Pancreas (tissue), 10 donors: ENCODE data around the gene RTN3. TPM values are rescaled to one million over a fixed set of nuclear protein-coding genes. Genes with fewer than 3 reads are reported as not detected.
"Not testable (repeated sequence)": the region's sequence is repeated elsewhere in the genome, so short reads cannot be mapped to it uniquely, and the experiment has no call there.

Experiments used
- ATAC-seq, 4 donors: fragments of 200-7000 bp; cut with Tn5 transposase; one replicate each; pipeline versions ENCODE4 v1.8.0 to v1.9.1; 2020; ENCODE audit warnings: mild to moderate bottlenecking in 4 of 4, moderate library complexity in 4 of 4
- DNase-seq, 6 donors: peaks; one replicate each; pipeline ENCODE4 v3.0.0-alpha.2; 2020
- FAIRE-seq: peaks from 2 replicates; lab custom pipeline; 2012; peaks lifted over from hg19 to GRCh38; lab: Jason Lieb, UNC
- H3K27ac ChIP-seq, 4 donors: fragments of 200-600 bp; sonication (generic); 1 replicate in 3 of 4; 2 replicates in 1 of 4; pipeline versions ENCODE4 v1.5.0 to v1.8.0; 2020
- H3K27me3 ChIP-seq, 4 donors: fragments of 200-600 bp; one replicate each; pipeline ENCODE4 v1.8.0; 2021
- H3K36me3 ChIP-seq, 3 donors: fragments of 200-600 bp; sonication (generic) in 1 of 3; one replicate each; pipeline versions ENCODE4 v1.5.0 to v1.8.0; 2020 to 2021
- H3K4me1 ChIP-seq, 3 donors: fragments of 200-600 bp; one replicate each; pipeline ENCODE4 v1.8.0; 2021
- H3K4me3 ChIP-seq, 4 donors: fragments of 200-600 bp; sonication (generic) in 2 of 4; one replicate each; pipeline versions ENCODE4 v1.5.0 to v1.8.0; 2020 to 2021
- H3K9me3 ChIP-seq, 4 donors: fragments of 200-600 bp; one replicate each; pipeline ENCODE4 v1.8.0; 2021
- WGBS, 2 donors: extraction: QIAGEN DNeasy Blood & Tissue Kit; methylation state at CpG; one replicate each; pipeline ENCODE4 v1.1.7; 2013; 5-methylcytosine and 5-hydroxymethylcytosine counted together
- intact Hi-C, 3 donors: fragments of 100-400 bp; cut with DNase I; formaldehyde crosslinking; loops; one replicate each; pipeline versions ENCODE4 v1.11.1 to v1.14.2; 2022
- polyA plus RNA-seq, 2 donors: library from polyadenylated mRNA; stranded (reverse); fragments of 200-250 nt; gene quantifications; one replicate each; pipeline ENCODE4 v1.2.3, GENCODE V29; 2013
- total RNA-seq, 6 donors: library from RNA; stranded (reverse); fragmentation: NEBNext Ultra II Directional in 4 of 6; extraction: Animal tissue kit (Norgen Biotek cat#: 25700) in 4 of 6; gene quantifications; one replicate each; pipeline versions ENCODE4 v1.2.1 to v1.2.4, GENCODE V29; 2021 to 2023
- TF ChIP-seq, protein P1 (sequence below), 4 donors: fragments of 200-600 bp; sonication (generic) in 3 of 4; IDR thresholded peaks; one replicate each; pipeline versions ENCODE4 v1.5.0 to v1.8.0; 2021; ENCODE audit warnings: antibody characterized with exemption in 4 of 4
- donor health status: healthy with polysubstance abuse.
- donor health status: DM: no; HTN: no; CAD: no; lungs with moderate emphysema.
- donor health status: DM: no; HTN: no; CAD: no.
- donor health status: control.
- donor health status: control.
- donor health status: Bipolar disorder and iron deficiency.
- donor health status: DM: yes; HTN: yes; CAD: no.
- donor health status: DM: no; HTN: no; CAD: no.
- donor health status: DM: no; HTN: no; CAD: no.
- donor health status: DM: yes; HTN: yes; CAD: no.

The RTN3 gene
- total and polyA plus RNA-seq, 8 donors = 40.2 to 79.6 (median 63.9) TPM

GRCh38 chr11:63769042-63769713 is 87.9 kb downstream of the RTN3 start:
- H3K27ac ChIP-seq = peak overlapping the region in 2 of 4 donors; percentile 48 to 49
- intact Hi-C loops = loop anchor here in 2 of 3 donors (5.0 to 10.0 kb wide), 3 partner anchors 66 to 178 kb away; partner anchors contain the start of gene MARK2 (in 1 of the 2)
- H3K9me3 ChIP-seq = no peaks in the 10 kb centered on the region
- H3K4me1 ChIP-seq = peaks cover 0 to 3% (median 0%) of the 10 kb centered on the region in 3 donors
- WGBS, 2 donors = 0 to 1% methylated on average over 70 to 82 of the region's 82 CpGs
- DNase-seq = peak; percentile 26 to 80 (median 50)
- TF ChIP-seq, protein P1, sequence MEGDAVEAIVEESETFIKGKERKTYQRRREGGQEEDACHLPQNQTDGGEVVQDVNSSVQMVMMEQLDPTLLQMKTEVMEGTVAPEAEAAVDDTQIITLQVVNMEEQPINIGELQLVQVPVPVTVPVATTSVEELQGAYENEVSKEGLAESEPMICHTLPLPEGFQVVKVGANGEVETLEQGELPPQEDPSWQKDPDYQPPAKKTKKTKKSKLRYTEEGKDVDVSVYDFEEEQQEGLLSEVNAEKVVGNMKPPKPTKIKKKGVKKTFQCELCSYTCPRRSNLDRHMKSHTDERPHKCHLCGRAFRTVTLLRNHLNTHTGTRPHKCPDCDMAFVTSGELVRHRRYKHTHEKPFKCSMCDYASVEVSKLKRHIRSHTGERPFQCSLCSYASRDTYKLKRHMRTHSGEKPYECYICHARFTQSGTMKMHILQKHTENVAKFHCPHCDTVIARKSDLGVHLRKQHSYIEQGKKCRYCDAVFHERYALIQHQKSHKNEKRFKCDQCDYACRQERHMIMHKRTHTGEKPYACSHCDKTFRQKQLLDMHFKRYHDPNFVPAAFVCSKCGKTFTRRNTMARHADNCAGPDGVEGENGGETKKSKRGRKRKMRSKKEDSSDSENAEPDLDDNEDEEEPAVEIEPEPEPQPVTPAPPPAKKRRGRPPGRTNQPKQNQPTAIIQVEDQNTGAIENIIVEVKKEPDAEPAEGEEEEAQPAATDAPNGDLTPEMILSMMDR (IDR thresholded peaks at IDR 0.05) = no peak
- peak; percentile 16 to 48 (median 34) for ATAC-seq
- H3K36me3 ChIP-seq = no peaks in the 10 kb centered on the region
- no peak for FAIRE-seq
- no peaks in the 10 kb centered on the region for H3K27me3 ChIP-seq
- H3K4me3 ChIP-seq = peak overlapping the region; percentile 63 to 94 (median 86)

GRCh38 chr11:63769714-63770455 is 88.6 kb downstream of the RTN3 start:
- H3K27ac ChIP-seq = no peak overlapping the region
- peak in 2 of 4 donors; percentile 1 to 2 for ATAC-seq
- H3K36me3 ChIP-seq = no peaks in the 10 kb centered on the region
- H3K4me3 ChIP-seq = peak overlapping the region; percentile 63 to 94 (median 86)
- DNase-seq = peak in 1 of 6 donors; percentile 16
- intact Hi-C loops = loop anchor here in 2 of 3 donors (5.0 to 10.0 kb wide), 4 partner anchors 55 to 177 kb away; partner anchors contain the start of gene MARK2 (in 1 of the 2)
- TF ChIP-seq, protein P1 (IDR thresholded peaks at IDR 0.05) = no peak
- 24 to 25% methylated on average over 35 of the region's 35 CpGs for WGBS, 2 donors
- no peaks in the 10 kb centered on the region for H3K27me3 ChIP-seq
- FAIRE-seq = no peak
- no peaks in the 10 kb centered on the region for H3K9me3 ChIP-seq
- H3K4me1 ChIP-seq = peaks cover 0 to 3% (median 0%) of the 10 kb centered on the region in 3 donors

- no peaks in the 10 kb centered on the region for H3K9me3 ChIP-seq
These were observed 89.5 kb downstream of the RTN3 start for GRCh38 chr11:63770763-63771162.

GRCh38 chr11:63771741-63772318 is 90.5 kb downstream of the RTN3 start:
- not testable (repeated sequence) for H3K4me1 ChIP-seq, H3K36me3 ChIP-seq, FAIRE-seq, H3K27ac ChIP-seq, DNase-seq, ATAC-seq, H3K4me3 ChIP-seq, H3K27me3 ChIP-seq, H3K9me3 ChIP-seq
- intact Hi-C loops = loop anchor here in 1 of 3 donors (10.0 kb wide), 1 partner anchor 53 kb away; no protein-coding TSS in a partner anchor
- 87 to 93% methylated on average over 2 of the region's 2 CpGs for WGBS, 2 donors

More at GRCh38 chr11:63770763-63771162, 89.5 kb downstream of the RTN3 start:
- DNase-seq (no peak), ATAC-seq (no peak), FAIRE-seq (no peak)
- Histone ChIP-seq H3K27me3 (no peaks in the 10 kb centered on the region), H3K27ac (no peak overlapping the region), H3K4me1 (peaks cover 0 to 3% (median 0%) of the 10 kb centered on the region in 3 donors), H3K4me3 (no peak overlapping the region), H3K36me3 (no peaks in the 10 kb centered on the region)
- 85 to 93% methylated on average over 7 of the region's 7 CpGs for WGBS, 2 donors
- intact Hi-C loops = loop anchor here in 1 of 3 donors (10.0 kb wide), 1 partner anchor 54 kb away; no protein-coding TSS in a partner anchor
- TF ChIP-seq, protein P1 (IDR thresholded peaks at IDR 0.05) = no peak

- intact Hi-C loops = loop anchor here in 1 of 3 donors (10.0 kb wide), 1 partner anchor 50 kb away; no protein-coding TSS in a partner anchor
- TF ChIP-seq, protein P1 (IDR thresholded peaks at IDR 0.05) = no peak
- Histone ChIP-seq H3K36me3 (no peaks in the 10 kb centered on the region), H3K27ac (no peak overlapping the region), H3K9me3 (no peaks in the 10 kb centered on the region), H3K4me1 (no peaks in the 10 kb centered on the region), H3K4me3 (no peak overlapping the region), H3K27me3 (no peaks in the 10 kb centered on the region)
- ATAC-seq (no peak), DNase-seq (no peak), FAIRE-seq (no peak)
- 84 to 94% methylated on average over 3 of the region's 3 CpGs for WGBS, 2 donors
These were observed 93.9 kb downstream of the RTN3 start for GRCh38 chr11:63775191-63775590.
